ENCODE results near the gene CDYL2.

GRCh38 chr16:80731915-80732314 lies 72.5 kb downstream of the CDYL2 start:
- TF ChIP-seq CTCF (IDR thresholded peaks at IDR 0.05): no peak
- TF ChIP-seq POLR2A (IDR thresholded peaks at IDR 0.05): no peak
